HepG2 (cell line): ENCODE data around the gene GPX1. TPM values are rescaled to one million over a fixed set of nuclear protein-coding genes. Genes with fewer than 3 reads are reported as not detected.

Experiments
- CC2D1A ChIP-seq: sonication (generic); formaldehyde crosslinking; IDR thresholded peaks from 2 replicates; pipeline ENCODE4 v1.8.1; 2023; ENCODE audit warnings: mild to moderate bottlenecking, missing genetic modification reagents
- ZBTB8A ChIP-seq: sonication (generic); formaldehyde crosslinking; IDR thresholded peaks from 2 replicates; pipeline ENCODE4 v1.4.0; 2020; ENCODE audit warnings: mild to moderate bottlenecking, low read depth, missing genetic modification reagents, borderline replicate concordance
- ZFP82 ChIP-seq: sonication (generic); formaldehyde crosslinking; IDR thresholded peaks from 2 replicates; pipeline ENCODE4 v1.5.1; 2020; ENCODE audit warnings: mild to moderate bottlenecking, missing genetic modification reagents, borderline replicate concordance
- ZNF232 ChIP-seq: sonication (generic); formaldehyde crosslinking; IDR thresholded peaks from 2 replicates; pipeline ENCODE4 v1.4.0; 2020; ENCODE audit warnings: missing genetic modification reagents, borderline replicate concordance
- ZNF615 ChIP-seq: sonication (generic); formaldehyde crosslinking; IDR thresholded peaks from 2 replicates; pipeline ENCODE4 v1.5.0; 2020; ENCODE audit warnings: mild to moderate bottlenecking, missing genetic modification reagents, borderline replicate concordance
- ZNF781 ChIP-seq: sonication (generic); formaldehyde crosslinking; IDR thresholded peaks from 2 replicates; pipeline ENCODE4 v1.5.1; 2020; ENCODE audit warnings: borderline replicate concordance, mild to moderate bottlenecking, missing genetic modification reagents; ENCODE audit errors: not compliant biosample characterization
- polyA plus RNA-seq, 8 experiments: library from polyadenylated mRNA; depleted of rRNA in 3 of 8; stranded (reverse) in 7 of 8; unstranded in 1 of 8; fragments of >200 nt; fragmentation: Illumina TruSeq in 4 of 8; extraction: Trizol in 4 of 8; gene quantifications; 2 replicates each; pipeline versions ENCODE4 v1.2.1 to v1.2.3, GENCODE V29; 2011 to 2016; ENCODE audit warnings: low read depth in 4 of 8, missing spikeins in 1 of 8, mixed read lengths in 1 of 8; ENCODE audit not compliant: insufficient read depth in 1 of 8
- total RNA-seq, 5 experiments: library from RNA; depleted of rRNA; stranded (reverse); fragments of >200 nt; fragmentation: Illumina TruSeq; extraction: Trizol; gene quantifications; 2 replicates each; pipeline ENCODE4 v1.2.3, GENCODE V29; 2016; ENCODE audit warnings: low read depth in 1 of 5
- TF ChIP-seq, protein P1 (sequence below): sonication (generic); formaldehyde crosslinking; IDR thresholded peaks from 2 replicates; pipeline ENCODE4 v1.5.0; 2020; ENCODE audit warnings: mild to moderate bottlenecking, missing genetic modification reagents, borderline replicate concordance
- TF ChIP-seq, protein P2 (sequence below): sonication (generic); formaldehyde crosslinking; IDR thresholded peaks from 2 replicates; pipeline ENCODE4 v1.5.1; 2020; ENCODE audit warnings: mild to moderate bottlenecking, missing genetic modification reagents, borderline replicate concordance
- TF ChIP-seq, protein P3 (sequence below): sonication (generic); formaldehyde crosslinking; IDR thresholded peaks from 2 replicates; pipeline ENCODE4 v1.5.0; 2020; ENCODE audit warnings: mild to moderate bottlenecking, missing genetic modification reagents, borderline replicate concordance
- TF ChIP-seq, protein P4 (sequence below): sonication (generic); formaldehyde crosslinking; IDR thresholded peaks from 2 replicates; pipeline ENCODE4 v1.8.0; 2022; ENCODE audit warnings: missing genetic modification reagents, mild to moderate bottlenecking, inconsistent platforms, borderline replicate concordance

The GPX1 gene
- total and polyA plus RNA-seq, 2 of the 13 experiments (the other 11 are each of a cell fraction or from before 2014, with no cell fraction given): 149 to 168 TPM

DNA sequence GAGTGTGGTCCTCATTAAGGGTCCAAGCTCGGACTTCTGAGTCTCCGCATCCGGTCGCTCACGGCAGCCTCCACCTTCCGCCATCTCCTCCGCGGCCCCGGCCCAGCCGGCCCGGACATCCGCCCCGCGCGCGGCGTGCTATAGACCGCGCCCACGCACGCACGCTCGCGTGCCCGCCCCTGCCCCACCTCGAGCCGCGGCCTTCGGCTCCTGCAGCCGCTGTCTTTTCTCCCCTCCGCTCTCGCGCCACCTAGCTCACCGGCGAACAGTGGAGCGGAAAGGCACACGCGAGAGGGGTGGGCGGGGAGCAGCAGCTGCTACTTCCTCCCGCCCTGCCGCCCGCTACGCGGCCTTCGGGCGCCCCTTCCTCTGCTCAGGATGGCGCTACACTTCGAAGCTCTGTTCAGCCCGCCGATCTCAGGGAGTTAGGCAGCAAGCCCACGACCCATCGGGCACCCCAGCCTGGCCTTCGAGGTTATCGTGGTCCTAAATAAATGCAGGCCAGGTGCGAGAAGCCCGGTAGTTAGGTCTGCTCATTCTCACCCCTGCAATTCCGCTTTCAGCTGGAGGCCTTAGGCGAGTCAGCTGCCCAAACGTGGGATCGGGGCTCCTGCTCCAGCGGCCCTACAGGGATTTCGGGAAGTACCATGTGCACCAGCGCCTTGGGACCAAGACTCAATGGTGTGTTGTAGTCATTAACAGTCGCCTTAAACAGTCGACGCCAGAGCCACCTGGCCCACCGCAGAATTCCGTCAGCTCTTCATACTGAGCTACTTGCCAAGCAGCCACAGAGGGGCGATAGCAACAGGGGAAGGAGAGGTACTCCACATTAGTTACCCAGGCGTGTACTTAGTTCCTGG is 18.0 kb downstream of the GPX1 start, which contains the start of gene USP4 (continued):
- TF ChIP-seq, protein P1, sequence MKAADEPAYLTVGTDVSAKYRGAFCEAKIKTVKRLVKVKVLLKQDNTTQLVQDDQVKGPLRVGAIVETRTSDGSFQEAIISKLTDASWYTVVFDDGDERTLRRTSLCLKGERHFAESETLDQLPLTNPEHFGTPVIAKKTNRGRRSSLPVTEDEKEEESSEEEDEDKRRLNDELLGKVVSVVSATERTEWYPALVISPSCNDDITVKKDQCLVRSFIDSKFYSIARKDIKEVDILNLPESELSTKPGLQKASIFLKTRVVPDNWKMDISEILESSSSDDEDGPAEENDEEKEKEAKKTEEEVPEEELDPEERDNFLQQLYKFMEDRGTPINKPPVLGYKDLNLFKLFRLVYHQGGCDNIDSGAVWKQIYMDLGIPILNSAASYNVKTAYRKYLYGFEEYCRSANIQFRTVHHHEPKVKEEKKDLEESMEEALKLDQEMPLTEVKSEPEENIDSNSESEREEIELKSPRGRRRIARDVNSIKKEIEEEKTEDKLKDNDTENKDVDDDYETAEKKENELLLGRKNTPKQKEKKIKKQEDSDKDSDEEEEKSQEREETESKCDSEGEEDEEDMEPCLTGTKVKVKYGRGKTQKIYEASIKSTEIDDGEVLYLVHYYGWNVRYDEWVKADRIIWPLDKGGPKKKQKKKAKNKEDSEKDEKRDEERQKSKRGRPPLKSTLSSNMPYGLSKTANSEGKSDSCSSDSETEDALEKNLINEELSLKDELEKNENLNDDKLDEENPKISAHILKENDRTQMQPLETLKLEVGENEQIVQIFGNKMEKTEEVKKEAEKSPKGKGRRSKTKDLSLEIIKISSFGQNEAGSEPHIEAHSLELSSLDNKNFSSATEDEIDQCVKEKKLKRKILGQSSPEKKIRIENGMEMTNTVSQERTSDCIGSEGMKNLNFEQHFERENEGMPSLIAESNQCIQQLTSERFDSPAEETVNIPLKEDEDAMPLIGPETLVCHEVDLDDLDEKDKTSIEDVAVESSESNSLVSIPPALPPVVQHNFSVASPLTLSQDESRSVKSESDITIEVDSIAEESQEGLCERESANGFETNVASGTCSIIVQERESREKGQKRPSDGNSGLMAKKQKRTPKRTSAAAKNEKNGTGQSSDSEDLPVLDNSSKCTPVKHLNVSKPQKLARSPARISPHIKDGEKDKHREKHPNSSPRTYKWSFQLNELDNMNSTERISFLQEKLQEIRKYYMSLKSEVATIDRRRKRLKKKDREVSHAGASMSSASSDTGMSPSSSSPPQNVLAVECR: peak; percentile 94; the same call in 1 of the 2 replicates
- peak; percentile 81; the same call in 1 of the 2 replicates for TF ChIP-seq ZNF615
- 0 out of 2 replicates have a peak, but pooled peaks have one; percentile 28 for TF ChIP-seq CC2D1A (CRISPR knock-in tag)
- TF ChIP-seq, protein P2, sequence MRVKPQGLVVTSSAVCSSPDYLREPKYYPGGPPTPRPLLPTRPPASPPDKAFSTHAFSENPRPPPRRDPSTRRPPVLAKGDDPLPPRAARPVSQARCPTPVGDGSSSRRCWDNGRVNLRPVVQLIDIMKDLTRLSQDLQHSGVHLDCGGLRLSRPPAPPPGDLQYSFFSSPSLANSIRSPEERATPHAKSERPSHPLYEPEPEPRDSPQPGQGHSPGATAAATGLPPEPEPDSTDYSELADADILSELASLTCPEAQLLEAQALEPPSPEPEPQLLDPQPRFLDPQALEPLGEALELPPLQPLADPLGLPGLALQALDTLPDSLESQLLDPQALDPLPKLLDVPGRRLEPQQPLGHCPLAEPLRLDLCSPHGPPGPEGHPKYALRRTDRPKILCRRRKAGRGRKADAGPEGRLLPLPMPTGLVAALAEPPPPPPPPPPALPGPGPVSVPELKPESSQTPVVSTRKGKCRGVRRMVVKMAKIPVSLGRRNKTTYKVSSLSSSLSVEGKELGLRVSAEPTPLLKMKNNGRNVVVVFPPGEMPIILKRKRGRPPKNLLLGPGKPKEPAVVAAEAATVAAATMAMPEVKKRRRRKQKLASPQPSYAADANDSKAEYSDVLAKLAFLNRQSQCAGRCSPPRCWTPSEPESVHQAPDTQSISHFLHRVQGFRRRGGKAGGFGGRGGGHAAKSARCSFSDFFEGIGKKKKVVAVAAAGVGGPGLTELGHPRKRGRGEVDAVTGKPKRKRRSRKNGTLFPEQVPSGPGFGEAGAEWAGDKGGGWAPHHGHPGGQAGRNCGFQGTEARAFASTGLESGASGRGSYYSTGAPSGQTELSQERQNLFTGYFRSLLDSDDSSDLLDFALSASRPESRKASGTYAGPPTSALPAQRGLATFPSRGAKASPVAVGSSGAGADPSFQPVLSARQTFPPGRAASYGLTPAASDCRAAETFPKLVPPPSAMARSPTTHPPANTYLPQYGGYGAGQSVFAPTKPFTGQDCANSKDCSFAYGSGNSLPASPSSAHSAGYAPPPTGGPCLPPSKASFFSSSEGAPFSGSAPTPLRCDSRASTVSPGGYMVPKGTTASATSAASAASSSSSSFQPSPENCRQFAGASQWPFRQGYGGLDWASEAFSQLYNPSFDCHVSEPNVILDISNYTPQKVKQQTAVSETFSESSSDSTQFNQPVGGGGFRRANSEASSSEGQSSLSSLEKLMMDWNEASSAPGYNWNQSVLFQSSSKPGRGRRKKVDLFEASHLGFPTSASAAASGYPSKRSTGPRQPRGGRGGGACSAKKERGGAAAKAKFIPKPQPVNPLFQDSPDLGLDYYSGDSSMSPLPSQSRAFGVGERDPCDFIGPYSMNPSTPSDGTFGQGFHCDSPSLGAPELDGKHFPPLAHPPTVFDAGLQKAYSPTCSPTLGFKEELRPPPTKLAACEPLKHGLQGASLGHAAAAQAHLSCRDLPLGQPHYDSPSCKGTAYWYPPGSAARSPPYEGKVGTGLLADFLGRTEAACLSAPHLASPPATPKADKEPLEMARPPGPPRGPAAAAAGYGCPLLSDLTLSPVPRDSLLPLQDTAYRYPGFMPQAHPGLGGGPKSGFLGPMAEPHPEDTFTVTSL (CRISPR knock-in tag): peak; percentile 58; the same call in 1 of the 2 replicates
- TF ChIP-seq, protein P3, sequence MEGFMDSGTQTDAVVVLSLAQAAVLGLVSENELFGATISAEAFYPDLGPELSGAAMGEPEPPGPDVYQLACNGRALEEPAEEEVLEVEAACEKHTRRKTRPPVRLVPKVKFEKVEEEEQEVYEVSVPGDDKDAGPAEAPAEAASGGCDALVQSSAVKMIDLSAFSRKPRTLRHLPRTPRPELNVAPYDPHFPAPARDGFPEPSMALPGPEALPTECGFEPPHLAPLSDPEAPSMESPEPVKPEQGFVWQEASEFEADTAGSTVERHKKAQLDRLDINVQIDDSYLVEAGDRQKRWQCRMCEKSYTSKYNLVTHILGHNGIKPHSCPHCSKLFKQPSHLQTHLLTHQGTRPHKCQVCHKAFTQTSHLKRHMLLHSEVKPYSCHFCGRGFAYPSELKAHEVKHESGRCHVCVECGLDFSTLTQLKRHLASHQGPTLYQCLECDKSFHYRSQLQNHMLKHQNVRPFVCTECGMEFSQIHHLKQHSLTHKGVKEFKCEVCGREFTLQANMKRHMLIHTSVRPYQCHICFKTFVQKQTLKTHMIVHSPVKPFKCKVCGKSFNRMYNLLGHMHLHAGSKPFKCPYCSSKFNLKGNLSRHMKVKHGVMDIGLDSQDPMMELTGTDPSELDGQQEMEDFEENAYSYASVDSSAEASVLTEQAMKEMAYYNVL (CRISPR knock-in tag): peak; percentile 83; the same call in 1 of the 2 replicates
- peak; percentile 84 for TF ChIP-seq ZNF781 (CRISPR knock-in tag)
- peak; percentile 89; the same call in 1 of the 2 replicates for TF ChIP-seq ZFP82 (CRISPR knock-in tag)
- peak; percentile 97 for TF ChIP-seq ZBTB8A (CRISPR knock-in tag)
- TF ChIP-seq, protein P4, sequence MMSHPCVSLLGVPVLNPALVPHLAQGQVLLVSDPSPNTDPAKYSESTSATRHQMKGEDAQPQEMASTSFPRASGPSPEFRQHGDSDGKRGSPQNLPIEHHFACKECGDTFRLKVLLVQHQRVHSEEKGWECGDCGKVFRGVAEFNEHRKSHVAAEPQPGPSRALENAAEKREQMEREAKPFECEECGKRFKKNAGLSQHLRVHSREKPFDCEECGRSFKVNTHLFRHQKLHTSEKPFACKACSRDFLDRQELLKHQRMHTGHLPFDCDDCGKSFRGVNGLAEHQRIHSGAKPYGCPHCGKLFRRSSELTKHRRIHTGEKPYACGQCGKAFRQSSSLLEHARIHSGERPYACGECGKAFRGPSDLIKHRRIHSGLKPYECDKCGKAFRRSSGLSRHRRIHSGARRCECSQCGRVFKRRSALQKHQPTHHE: peak; percentile 97; the same call in 1 of the 2 replicates
- no peak for TF ChIP-seq ZNF232 (CRISPR knock-in tag)
